ENCODE measurements around the gene CTTNBP2.

Gene CTTNBP2

DNA sequence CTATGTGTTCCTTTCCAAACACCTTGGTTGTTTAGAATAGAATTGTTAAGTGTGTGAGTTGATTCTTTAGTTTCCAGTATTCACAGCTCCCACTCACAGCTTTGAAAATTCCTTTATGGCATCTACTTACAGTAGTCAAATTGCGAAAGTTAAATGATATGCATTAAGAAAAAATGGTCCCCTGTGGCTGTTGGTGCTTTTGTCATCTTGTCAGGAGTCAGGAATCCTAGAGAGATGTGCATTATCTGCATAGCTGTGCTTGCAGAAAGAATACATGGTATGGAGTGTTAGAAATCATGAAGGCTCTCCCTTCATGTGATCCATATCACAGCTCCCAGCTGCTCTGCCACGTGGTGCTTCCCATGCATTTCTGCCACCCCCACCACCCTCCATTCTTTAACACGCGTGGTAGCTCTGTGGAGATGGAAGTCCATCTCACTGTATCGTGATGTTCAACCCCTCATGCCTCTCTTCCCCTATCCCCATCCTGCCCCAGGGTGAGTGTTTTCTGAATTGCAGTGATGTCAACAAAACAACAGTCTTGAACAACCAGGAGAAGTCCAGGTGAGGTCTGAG, 29.2 kb upstream of the CTTNBP2 start:
- no peaks in the 10 kb centered on the region for H3K27me3 Mint-ChIP-seq (ENCODE audit: low read depth)
- no peaks in the 10 kb centered on the region for H3K4me1 Mint-ChIP-seq
- no peak for TF ChIP-seq CTCF (IDR thresholded peaks at IDR 0.05; ENCODE audit: unreplicated experiment in 3 of 3)
- no peak overlapping the region for H3K27ac Mint-ChIP-seq
- no peaks in the 10 kb centered on the region for H3K9me3 Mint-ChIP-seq
- H3K4me3 Mint-ChIP-seq, result no peak overlapping the region
- no peaks in the 10 kb centered on the region for H3K36me3 Mint-ChIP-seq (ENCODE audit: low read depth)

GRCh38 chr7:117901089-117901797, 28.0 kb upstream of the CTTNBP2 start:
- no peak overlapping the region for H3K4me3 Mint-ChIP-seq
- peak overlapping the region in 1 of 3 experiments; percentile 15 for H3K27ac Mint-ChIP-seq
- H3K9me3 Mint-ChIP-seq, result no peaks in the 10 kb centered on the region
- no peak for TF ChIP-seq CTCF (IDR thresholded peaks at IDR 0.05; ENCODE audit: unreplicated experiment in 3 of 3)
- H3K27me3 Mint-ChIP-seq (ENCODE audit: low read depth), result no peaks in the 10 kb centered on the region
- no peaks in the 10 kb centered on the region for H3K4me1 Mint-ChIP-seq
- H3K36me3 Mint-ChIP-seq (ENCODE audit: low read depth), result no peaks in the 10 kb centered on the region

DNA sequence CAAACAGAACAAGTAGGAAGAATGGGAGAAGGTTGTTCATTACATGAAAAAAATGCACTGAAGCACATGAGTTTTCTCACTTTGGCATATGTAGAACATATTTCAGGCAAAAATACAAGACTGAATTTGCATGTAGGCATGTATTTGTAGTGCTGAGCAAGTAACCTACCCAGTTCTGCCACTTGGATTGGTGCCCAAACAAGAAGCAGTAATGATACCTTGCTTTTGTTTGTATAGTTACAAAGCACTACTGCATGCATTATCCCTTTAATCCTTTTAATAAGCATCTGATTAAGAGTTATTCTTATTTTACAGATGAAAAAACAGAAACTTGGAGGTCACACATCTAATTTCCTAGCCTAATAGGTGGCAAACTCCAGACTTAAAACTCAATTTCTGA, 23.1 kb upstream of the CTTNBP2 start:
- no peaks in the 10 kb centered on the region for H3K9me3 Mint-ChIP-seq
- no peaks in the 10 kb centered on the region for H3K4me1 Mint-ChIP-seq
- no peaks in the 10 kb centered on the region for H3K27me3 Mint-ChIP-seq (ENCODE audit: low read depth)
- no peak for TF ChIP-seq CTCF (IDR thresholded peaks at IDR 0.05; ENCODE audit: unreplicated experiment in 3 of 3)
- peak overlapping the region in 2 of 3 experiments; percentile 11 to 68 for H3K27ac Mint-ChIP-seq
- H3K4me3 Mint-ChIP-seq, result no peak overlapping the region
- H3K36me3 Mint-ChIP-seq (ENCODE audit: low read depth), result no peaks in the 10 kb centered on the region

- H3K9me3 Mint-ChIP-seq, result no peaks in the 10 kb centered on the region
- no peaks in the 10 kb centered on the region for H3K36me3 Mint-ChIP-seq (ENCODE audit: low read depth)
- H3K4me1 Mint-ChIP-seq, result no peaks in the 10 kb centered on the region
- H3K27me3 Mint-ChIP-seq (ENCODE audit: low read depth), result no peaks in the 10 kb centered on the region
- peak overlapping the region; percentile 16 to 96 (median 68) for H3K27ac Mint-ChIP-seq
- no peak overlapping the region for H3K4me3 Mint-ChIP-seq
- TF ChIP-seq CTCF (IDR thresholded peaks at IDR 0.05; ENCODE audit: unreplicated experiment in 3 of 3), result no peak
Measured at GRCh38 chr7:117895276-117895675, 22.0 kb upstream of the CTTNBP2 start.

DNA sequence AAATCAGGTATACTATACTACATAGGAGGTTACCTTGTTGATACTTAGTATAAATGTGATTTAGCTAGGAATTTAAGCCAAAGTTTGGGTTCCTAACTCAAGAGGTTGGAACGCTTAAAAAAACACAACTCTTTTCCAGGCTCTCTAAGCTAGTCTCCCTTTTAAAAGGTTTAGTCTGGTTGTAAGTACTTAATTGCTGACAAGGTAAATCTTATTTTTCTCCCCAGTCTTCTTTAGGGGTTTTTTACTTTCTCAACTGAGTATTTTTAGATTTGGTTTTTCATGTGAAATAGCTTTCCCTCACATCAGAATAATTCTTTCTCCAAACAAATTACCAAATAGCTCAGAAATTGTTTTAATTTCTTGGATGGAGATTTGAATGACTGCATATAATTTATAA, 20.8 kb upstream of the CTTNBP2 start:
- Mint-ChIP-seq H3K27ac (no peak overlapping the region), H3K36me3 (ENCODE audit: low read depth) (no peaks in the 10 kb centered on the region), H3K27me3 (ENCODE audit: low read depth) (no peaks in the 10 kb centered on the region), H3K9me3 (no peaks in the 10 kb centered on the region), H3K4me3 (no peak overlapping the region), H3K4me1 (no peaks in the 10 kb centered on the region)
- no peak for TF ChIP-seq CTCF (IDR thresholded peaks at IDR 0.05; ENCODE audit: unreplicated experiment in 3 of 3)

- H3K36me3 Mint-ChIP-seq (ENCODE audit: low read depth), result no peaks in the 10 kb centered on the region
Measured at GRCh38 chr7:117892821-117893220, 19.6 kb upstream of the CTTNBP2 start.

More at GRCh38 chr7:117892821-117893220, 19.6 kb upstream of the CTTNBP2 start:
- Mint-ChIP-seq H3K4me1 (no peaks in the 10 kb centered on the region), H3K4me3 (no peak overlapping the region), H3K27me3 (ENCODE audit: low read depth) (no peaks in the 10 kb centered on the region), H3K9me3 (no peaks in the 10 kb centered on the region), H3K27ac (no peak overlapping the region)
- no peak for TF ChIP-seq CTCF (IDR thresholded peaks at IDR 0.05; ENCODE audit: unreplicated experiment in 3 of 3)

Measured in nephron (organoid).